WI38 (cell line): ENCODE measurements around the gene TAP1.
A peak's percentile ranks its signal among the peaks of the same experiment; 100 is the strongest.

Source experiments
- H3K4me3 ChIP-seq: 2 replicates; pipeline ENCODE4 v1.5.1; 2011; ENCODE audit warnings: low read depth, mild to moderate bottlenecking, control low read depth, low read length
- CTCF ChIP-seq: IDR thresholded peaks from 2 replicates; pipeline ENCODE4 v1.5.1; 2012; ENCODE audit warnings: low read depth, mild to moderate bottlenecking, control low read depth, low read length

Gene TAP1

GRCh38 chr6:32857156-32857891, 3.8 kb upstream of the TAP1 start:
- no peak overlapping the region for H3K4me3 ChIP-seq
- TF ChIP-seq CTCF = no peak

GRCh38 chr6:32855467-32856174, 2.1 kb upstream of the TAP1 start:
- no peak for TF ChIP-seq CTCF
- H3K4me3 ChIP-seq = no peak overlapping the region

- peak overlapping the region; percentile 82 for H3K4me3 ChIP-seq
- no peak for TF ChIP-seq CTCF
Measured at GRCh38 chr6:32854376-32855178, 1.1 kb upstream of the TAP1 start.

DNA sequence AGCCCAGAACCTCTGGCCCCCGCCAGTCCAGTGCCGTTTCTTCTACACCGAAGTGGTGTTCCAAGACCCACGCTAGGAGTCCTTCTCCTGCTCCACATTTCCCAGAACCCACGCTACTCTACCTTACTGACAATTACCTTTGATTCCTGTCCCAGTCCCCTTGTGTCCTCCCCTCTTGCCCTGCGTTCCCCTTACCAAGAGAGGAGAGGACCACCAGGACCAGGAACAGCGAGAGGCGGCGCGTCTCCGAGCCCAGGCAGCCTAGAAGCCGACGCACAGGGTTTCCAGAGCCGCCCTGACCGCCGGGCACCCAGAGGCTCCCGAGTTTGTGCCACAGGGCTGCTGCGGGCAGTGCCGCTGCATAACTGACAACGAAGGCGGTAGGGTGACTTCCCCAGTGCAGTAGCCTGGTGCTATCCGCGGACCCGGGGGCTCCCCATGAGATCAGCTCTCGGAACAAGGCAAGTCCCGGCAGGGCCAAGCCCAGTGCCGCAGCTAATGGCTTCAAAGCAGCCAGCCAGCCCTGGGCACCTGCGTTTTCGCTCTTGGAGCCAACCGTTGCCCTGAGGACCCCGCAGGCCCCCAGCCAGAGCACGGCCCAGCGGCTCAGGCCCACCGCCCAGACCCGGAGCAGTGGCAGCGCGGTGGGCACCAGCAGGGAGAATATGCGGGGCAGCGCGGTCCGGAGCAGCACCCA, 512 bp downstream of the TAP1 start:
- H3K4me3 ChIP-seq = peak overlapping the region; percentile 82
- no peak for TF ChIP-seq CTCF

DNA sequence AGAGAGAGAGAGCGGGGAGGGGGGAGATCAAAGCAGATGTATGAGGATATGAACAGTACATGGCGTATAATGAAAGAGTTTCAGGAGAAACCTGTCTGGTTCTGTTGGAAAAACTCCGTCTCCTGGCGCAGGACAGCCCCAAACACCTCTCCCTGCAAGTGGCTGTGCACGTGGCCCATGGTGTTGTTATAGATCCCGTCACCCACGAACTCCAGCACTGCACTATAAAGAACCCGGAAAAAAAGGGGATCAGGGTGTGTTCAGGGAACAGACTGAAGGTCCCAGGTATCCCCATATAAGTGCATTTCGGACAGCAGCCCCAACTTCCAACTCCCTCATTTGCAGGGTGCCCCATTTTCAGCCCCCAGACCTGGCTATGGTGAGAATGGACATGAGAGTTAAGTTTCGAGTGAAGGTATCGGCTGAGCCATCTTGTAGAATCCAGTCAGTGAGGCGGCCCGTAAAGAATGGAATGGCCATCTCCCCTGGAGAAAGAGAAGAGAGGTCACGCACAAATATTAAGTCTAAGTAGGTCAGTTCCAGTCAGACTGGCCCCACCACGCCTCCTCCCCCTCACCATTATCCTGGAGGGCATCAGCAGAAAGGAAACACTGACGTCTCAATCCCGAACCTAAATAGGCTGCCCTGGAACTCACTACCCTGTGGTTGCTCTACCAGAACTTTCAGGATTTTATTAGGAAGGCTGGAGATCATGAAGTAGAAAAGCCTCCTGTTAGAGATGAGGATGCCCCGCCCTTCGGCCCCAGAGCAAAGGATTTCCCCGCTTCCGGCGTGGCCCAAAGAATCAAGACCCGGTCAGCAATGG, 1.3 kb downstream of the TAP1 start:
- H3K4me3 ChIP-seq = peak overlapping the region; percentile 82
- no peak for TF ChIP-seq CTCF

DNA sequence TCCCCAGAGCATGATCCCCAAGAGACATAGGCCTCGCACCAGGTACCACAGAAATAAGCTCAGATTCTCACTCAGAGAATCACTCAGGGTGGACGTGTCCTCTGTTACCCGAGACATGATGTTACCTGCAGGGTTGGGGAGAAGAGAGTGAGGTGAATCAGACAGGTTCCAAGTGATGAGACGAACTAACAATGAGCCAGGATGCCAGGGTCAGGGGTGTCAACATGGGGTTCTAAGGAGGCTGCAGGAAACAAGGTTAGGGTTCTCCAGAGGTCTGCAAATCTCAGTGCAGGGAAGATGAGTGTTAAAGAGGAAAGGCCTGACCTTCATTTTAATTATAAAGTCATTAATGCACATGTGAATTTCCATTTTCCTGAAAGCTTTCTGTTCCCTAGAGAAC, 2.5 kb downstream of the TAP1 start:
- no peak for TF ChIP-seq CTCF
- no peak overlapping the region for H3K4me3 ChIP-seq
